GM19395 (cell line): ENCODE data around the gene TLR2.

Experiments
- ATAC-seq: cut with Tn5 transposase; IDR thresholded peaks from one replicate; pipeline ENCODE4 v1.9.1; 2021; ENCODE audit warnings: mild to moderate bottlenecking, moderate library complexity; ENCODE audit not compliant: unreplicated experiment

TLR2 gene

DNA sequence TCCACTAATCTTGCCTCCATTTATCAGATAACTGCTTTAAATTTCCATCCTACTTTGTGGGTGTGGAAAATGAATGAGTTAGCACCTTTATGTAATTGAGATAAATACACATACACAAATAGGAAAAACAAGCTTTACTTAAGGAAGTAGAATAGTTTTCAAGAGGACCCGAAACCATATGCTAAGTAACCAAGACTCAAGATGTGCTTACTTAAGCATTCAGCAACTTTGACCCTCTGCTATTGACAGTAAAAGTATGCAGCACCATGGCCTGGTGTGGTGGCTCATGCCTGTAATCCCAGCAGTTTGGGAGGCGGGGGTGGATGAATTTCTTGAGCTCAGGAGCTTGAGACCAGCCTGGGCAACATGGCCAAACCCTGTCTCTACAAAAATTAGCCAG, 45.8 kb downstream of the TLR2 start:
- no peak for ATAC-seq

DNA sequence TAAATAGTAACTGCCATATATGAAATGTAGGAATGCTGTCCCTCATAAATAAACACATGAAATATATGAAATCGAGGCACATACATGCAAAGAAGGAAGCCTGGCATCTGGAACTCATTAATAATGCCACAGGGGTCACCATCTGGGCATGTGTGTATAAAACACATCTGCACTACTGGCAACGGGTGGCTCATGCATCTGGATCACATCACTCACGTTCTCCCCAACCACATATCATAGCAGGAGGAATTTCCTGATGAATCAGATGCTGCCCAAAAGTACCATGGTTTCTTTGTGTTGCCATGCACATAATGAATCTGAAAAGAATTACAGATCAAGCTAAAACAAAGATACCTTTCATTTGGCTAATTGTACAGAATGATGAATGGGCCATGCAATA, 47.2 kb downstream of the TLR2 start:
- ATAC-seq = no peak

- ATAC-seq = peak; percentile 81
Observed at GRCh38 chr4:153733751-153734448, 49.8 kb downstream of the TLR2 start.

GRCh38 chr4:153735906-153736461, 51.9 kb downstream of the TLR2 start:
- no peak for ATAC-seq

- no peak for ATAC-seq
Observed at GRCh38 chr4:153741541-153741940, 57.5 kb downstream of the TLR2 start.

DNA sequence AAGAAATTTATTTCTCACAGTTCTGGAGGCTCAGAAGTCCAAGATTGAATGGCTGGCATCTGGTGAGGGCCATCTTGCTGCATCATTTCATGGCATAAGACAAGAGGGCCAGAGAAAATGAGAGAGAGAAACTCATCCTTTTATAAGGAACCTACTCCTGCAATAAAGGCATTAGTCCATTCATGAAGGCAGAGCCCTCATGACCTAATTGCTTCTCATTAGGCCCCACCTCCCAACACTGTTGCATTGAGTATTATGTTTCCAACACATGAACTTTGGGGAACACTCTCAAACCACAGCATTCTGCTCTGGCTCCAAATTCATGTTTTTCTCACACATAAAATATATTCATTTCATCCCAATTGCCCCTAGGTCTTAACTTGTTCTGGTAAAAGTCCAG, 61.6 kb downstream of the TLR2 start:
- no peak for ATAC-seq

DNA sequence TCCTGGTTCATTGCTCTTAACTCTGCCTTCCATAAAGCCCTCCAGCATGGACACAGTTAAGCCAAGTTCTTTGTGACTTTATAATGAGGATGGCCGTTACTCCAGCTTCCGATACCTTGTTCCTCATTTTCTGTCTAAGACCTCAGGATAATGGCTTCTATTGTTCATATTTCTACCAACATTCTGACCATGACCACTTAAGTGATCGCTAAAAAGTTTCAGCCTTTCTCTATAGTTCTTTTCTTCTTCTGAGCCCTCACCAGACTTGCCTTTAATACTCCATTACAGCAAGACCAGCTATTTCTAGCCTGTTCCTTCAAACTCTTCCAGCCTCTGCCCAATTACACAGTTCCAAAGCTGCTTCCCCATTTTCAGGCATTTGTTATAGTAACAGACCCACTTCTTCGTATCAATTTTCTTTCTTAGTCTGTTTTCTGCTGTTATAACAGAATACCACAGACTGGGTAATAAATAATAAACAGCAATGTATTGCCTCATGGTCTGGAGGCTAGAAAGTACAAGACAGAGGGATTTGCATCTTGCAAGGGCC, 63.4 kb downstream of the TLR2 start:
- no peak for ATAC-seq

DNA sequence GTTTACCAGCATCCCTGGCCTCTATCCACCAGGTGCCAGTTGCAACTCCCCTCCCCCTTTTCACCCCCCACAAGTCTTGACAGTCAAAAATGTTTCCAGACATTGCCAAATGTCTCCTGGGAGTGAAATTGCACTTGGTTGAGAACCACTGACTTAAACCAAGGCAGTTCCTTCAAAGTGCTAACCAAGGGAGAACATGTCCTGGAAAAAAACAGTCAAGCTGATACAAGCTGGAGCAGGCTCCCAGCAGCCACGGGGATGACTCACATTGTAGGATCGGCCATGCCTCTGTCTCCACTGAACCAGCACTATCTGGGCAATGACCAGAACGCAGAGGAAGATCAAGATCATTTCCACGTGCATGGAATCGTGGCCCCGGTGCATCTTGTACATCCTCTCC, 64.3 kb downstream of the TLR2 start:
- ATAC-seq = no peak

DNA sequence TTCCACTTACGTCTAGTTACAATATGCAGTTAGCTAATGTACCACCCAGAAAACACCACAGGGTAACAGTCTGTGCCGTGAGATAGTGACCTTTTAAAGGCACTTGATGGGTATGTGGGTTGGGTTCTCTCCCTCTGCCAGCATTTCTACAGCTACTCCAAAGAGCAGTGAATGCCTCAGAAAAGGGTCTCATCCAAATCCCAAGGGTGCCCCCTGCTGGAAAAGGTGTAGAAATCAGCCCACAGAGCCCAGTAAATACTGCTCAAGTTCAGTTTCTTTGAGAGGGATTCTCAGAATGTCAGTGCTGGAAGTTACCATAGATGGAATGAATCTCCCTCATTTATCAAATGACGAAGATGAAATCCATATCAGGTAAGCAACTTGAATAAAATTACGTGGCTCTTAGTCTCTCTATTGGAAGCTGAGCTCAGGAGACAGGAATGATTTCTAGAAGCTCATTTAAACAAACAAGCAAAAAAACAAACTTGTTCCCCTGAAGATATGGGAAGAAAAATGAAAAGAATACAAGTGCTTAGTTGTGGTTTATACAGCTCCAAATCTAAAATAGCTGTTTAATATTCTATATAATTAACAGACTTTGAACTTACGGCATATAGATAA, 66.2 kb downstream of the TLR2 start:
- peak; percentile 91 for ATAC-seq

DNA sequence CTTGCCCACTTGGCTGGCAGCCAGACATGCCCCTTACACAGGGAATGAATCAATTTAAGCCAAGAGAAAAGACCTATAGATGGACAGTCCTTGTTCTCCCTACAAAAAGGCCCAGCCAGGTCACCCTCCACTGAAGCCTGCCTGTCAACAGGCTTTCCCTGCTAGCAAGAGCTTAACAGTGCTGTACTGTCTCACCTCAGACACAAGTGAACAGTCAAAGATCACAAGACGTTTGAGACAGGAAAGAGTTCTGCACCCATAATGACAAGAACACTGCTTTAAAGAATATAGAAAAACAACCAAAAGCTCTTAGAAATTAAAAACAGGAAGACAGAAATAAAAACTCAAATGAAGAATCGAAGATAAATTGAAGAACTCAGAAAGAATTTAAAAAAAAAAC, 71.1 kb downstream of the TLR2 start:
- no peak for ATAC-seq
